SHP77 treated with DMSO at 0.1 percent for 48 hours (cell line): ENCODE results near the gene ALDH1L1.
"Not testable (repeated sequence)": the region's sequence is repeated elsewhere in the genome, so short reads cannot be mapped to it uniquely, and the experiment has no call there.

Source experiments
- DNase-seq: peaks from one replicate; lab custom pipeline; 2025; lab: John Stamatoyannopoulos, UW

ALDH1L1 gene

DNA sequence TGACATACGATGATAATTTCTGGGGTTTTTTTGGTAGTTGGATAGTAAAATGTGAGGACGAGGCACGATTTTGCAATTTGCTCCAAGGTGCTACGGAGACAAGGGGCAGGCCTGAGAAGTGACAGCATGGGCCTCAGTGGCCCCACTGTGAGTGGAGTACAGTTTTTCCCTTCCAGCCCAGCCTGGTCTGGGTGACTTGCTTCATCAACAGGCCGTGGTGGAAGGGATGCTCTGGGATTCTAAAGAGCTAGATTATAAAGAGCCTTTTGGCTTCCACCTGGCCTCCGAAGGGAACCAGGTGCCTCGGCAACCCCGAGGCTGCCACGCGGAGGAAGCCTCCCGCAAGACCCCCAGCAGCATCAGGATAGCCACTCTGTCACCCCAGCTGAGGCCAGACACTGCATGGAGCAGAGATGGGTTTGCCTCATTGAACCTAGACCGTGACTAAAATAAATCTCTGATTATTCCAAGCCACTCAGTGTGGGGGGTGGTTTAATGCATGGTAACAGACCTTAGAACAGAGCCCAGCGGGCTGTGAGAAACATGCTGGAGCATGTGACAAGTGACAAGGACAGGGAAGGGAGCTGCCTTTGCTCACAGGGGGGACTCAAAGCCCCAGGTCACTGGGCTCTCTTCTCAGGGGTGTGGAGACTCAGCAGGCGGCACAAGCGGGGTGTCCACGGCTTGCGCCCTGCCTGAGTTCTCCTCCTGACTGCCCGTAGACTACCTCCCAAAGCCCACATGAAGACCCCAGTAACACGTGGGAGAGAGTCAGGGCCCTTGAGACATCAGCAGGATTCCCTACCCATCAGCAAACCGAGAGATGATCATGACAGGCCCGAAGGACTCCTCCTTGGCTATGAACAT is 73.8 kb downstream of the ALDH1L1 start:
- DNase-seq, result no peak

- no peak for DNase-seq
These were observed 74.6 kb downstream of the ALDH1L1 start for GRCh38 chr3:126105691-126106187.

- no peak for DNase-seq
These were observed 75.4 kb downstream of the ALDH1L1 start for GRCh38 chr3:126104742-126105605.

DNA sequence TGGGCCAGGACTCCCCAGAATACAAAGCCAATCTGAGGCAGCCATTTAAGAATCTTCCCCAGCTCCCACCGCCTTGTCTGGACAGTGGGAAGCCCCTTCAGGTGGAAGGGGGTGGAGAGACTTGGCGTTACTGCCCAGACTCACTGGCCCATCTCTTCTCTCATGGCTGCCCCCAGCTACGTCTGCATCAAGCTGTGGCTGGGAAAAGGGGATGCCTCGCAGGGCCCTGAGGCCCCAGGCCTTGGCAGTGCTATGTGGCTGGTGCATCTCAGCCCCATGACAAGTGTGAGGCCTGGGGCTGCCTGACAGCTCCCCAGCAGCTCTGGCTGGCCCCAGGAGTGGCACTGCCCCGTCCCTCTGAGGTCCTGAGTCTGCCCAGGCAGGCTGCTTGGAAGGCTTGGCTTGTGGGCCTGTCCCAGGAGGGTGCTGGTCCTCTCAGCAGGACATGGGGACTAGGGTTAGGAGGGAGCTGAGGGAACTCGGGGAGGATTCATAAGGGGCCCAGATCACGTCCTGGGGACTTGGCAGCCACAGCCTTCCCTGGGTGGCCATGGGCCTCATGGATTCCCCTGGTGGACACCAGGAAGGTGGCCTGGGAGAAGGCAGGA is 76.3 kb downstream of the ALDH1L1 start:
- DNase-seq, result no peak

DNA sequence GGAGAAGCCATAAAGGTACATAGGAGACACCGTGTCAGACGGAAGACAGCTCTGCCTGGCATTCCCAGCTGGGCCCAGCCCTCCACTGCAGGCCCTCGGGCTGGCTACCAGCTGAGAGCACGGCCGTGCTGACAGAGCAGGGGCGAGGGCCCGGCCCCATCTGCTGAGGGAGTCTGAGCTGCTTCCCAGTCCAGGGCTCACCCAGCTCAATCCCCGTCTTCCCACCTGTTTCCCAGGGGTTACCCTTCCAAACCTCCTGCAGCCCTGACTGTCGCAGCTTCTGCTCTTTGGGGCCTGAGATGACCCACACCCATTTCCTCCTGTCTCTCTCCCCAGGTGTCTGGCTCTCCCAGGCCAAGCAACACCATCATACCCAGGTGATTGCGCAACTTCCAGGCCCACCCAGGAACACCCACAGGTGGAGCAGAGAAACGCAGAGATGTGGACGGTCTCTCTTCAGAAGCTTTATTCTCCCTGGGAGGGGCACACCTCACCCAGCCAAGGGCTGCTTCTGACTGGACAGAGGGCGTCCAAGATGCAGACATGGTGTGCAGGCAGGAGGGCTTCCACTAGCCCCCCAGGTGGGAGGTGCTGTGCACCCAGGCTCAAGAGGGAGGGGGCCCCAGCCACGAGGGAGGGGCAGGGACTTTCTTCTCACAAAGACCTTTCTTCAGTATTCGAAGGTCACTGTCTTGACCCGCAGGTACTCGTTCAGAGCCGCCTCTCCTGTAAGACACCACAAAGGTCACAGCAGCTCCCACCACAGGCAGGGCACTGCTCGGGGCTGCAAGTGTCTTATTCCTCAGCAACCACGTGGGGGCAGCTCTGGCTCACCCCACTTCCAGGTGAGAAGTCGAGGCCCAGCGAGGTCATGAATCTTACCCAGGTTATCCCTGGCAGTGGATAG is 77.0 kb downstream of the ALDH1L1 start:
- DNase-seq, result no peak

DNA sequence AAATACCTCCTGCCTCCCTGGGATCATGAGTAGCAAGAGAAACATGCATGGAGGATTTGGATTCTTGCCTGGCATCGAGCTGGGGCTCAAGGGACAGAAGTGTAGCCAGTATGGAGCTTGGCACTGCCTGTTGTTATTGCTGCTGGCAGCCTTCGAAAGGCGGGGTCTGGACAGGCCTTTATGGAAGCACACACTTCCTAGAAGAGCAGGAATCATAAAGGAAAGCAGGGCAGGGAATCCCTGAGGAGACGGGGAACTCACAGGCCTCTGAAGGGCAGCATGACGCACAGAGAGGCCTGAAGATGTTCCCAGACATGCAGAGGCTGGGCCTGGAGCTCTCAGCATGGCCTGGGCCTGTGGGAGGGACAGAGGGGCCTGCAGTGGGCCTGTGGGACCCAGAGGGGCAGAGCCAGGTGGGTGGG is 77.8 kb downstream of the ALDH1L1 start:
- no peak for DNase-seq

DNA sequence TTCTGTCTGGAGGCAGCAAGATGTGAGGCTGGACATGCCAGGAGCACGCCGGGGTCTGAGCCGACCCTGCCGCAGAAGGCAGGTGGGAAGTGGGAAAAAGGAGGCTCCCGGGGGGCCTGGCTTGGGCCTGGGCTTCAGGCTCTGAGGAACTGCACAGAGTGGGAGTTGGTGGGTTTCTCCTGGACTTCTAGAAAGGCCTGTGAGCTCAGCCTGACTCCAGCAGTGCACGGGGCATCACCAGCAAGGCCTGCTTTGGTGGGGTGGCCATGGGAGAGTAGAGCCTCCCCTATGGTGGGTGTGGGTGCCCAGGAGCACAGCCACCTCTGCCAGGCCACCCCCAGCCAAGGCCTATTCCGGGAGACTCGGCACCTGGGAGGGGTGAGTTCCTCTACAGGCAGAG is 78.4 kb downstream of the ALDH1L1 start:
- no peak for DNase-seq

- DNase-seq, result no peak
These were observed 78.8 kb downstream of the ALDH1L1 start for GRCh38 chr3:126101521-126101982.

- DNase-seq, result no peak
These were observed 79.6 kb downstream of the ALDH1L1 start for GRCh38 chr3:126100634-126101301.

DNA sequence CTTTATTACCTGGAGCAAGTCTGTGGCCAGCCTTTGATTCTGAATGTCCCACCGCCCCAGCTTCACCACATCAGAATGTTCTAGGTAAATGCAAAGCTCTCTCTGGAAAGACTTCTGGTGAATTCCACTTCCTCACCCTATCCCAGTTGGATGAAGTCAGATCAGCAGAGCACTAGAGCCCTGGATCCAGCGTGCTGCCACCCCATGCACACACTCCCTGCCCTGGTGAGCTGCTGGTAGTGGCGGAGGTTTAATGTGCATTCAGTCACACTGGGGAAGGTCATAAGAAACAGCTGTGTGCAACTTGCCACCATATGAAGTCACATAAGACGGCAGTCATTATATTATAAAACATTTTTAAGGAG is 80.1 kb downstream of the ALDH1L1 start:
- no peak for DNase-seq

GRCh38 chr3:126098391-126098858 is 82.0 kb downstream of the ALDH1L1 start:
- no peak for DNase-seq

DNA sequence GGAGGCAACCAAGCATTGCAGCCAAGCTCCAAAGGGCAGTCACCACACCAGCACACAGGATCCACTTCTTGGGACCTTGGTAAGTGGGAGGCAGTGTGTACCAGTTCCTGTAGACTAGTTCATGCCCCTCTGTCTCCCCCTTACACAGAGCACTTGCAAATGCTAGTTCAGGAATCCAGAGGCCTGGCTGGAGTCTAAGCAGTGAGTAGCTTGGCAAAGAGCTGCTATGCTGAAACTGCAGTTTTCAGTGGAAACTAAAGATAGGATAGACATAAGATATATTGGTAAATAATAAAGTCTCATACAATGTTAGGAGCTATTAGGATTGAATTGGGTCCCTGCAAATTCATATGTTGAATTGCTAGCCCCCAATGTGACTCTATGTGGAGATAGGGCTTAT is 82.6 kb downstream of the ALDH1L1 start:
- DNase-seq, result no peak

DNA sequence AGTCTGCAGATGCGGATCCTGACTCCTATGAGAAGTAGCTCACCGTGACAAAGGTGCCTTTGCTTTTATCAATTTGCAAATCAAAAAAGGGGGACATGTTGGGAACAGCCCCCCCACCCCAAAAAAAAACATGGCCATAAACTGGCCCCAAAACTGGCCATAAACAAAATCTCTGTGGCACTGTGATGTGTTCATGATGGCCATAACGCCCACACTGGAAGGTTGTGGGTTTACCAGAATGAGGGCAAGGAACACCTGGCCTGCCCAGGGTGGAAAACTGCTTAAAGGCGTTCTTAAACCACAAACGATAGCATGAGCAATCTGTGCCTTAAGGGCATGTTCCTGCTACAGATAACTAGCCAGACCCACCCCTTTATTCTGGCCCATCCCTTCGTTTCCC is 84.1 kb downstream of the ALDH1L1 start:
- not testable (repeated sequence) for DNase-seq

DNA sequence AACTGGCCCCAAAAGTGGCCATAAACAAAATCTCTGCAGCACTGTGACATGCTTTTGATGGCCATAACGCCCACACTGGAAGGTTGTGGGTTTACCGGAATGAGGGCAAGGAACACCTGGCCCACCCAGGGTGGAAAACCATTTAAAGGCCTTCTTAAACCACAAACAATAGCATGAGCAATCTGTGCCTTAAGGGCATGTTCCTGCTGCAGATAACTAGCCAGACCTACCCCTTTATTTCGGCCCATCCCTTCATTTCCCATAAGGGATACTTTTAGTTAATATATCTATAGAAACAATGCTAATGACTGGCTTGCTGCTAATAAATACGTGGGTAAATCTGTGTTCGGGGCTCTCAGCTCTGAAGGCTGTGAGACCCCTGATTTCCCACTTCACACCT is 88.3 kb downstream of the ALDH1L1 start:
- not testable (repeated sequence) for DNase-seq

DNA sequence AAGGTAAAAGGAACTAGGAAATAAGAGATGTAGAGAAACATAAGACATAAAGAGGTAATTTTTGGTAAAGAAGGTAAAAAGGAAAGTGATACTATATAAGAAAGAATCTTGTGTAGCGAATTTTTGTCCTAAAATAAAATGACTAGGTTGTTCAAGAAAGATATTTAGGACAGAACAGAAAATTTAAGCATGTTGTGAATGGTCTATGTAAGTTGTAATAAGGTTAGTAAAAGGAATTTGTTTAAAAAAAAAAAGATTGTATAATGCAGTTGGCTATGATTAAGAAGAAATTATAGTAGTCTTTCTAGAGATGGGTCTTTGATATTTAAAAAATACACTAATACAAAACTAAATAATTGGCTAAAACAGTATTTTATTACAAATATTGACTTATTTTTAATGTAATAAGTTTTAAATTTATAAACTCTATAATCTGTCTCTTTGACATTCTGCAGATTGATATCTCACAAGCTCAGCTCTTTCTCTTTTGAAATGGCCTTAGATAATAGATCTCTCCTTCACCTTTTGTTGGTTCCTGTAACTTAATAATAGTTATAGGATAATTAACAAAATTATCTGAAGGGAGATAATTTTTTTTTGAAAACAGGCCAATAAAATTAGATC is 92.7 kb downstream of the ALDH1L1 start:
- DNase-seq, result no peak

DNA sequence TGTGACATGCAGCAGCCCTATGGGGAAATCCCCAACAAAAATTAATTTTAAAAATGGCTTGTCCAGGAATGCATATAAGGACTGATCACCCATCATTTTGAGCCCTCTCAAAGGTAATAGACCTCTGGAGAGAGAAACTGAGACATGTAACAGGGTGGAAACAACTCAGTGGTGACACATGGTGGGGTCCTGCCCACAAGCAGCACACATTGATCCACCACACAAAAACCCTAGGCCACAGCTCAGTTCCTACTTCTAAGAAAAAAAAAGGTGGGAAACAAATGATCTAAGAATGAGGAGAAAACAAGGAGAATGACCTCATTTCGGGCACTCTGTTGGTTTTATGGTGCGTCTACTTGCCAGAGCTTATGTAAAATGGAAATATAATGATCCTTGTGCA is 94.5 kb downstream of the ALDH1L1 start:
- no peak for DNase-seq

DNA sequence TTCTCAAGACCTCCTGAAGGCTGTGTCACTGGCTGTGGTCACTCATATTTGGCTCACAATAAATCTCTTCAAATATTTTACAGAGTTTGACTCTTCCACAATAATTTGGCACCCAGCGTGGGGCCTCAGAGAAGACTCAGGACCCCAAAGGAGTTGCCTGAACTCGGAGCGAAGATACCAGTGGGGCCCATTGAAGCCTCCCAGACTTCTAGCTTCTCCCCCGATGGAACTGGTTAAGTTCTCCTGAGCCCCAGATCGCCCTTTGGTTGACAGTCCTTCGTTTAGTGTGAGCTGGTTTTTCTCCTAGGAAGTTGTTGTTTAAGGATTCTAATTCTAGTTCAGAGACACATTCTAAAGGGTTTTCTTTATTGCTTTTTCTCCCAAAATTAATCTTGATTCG is 95.1 kb downstream of the ALDH1L1 start:
- no peak for DNase-seq

GRCh38 chr3:126084768-126085180 is 95.6 kb downstream of the ALDH1L1 start:
- no peak for DNase-seq

GRCh38 chr3:126083913-126084767 is 96.2 kb downstream of the ALDH1L1 start, which contains the start of gene SLC41A3:
SLC41A3 (minus strand) TSS chr3:126084124; CDS start chr3:126068219, 15,905 bp downstream.
- DNase-seq, result peak; percentile 38
